Heart left ventricle (tissue), 16 donors: ENCODE measurements around the gene PEX10. TPM values are rescaled to one million over a fixed set of nuclear protein-coding genes. Genes with fewer than 3 reads are reported as not detected.

Source experiments
- ATAC-seq, 4 donors: fragments of 200-7000 bp; cut with Tn5 transposase; one replicate each; pipeline ENCODE4 v1.9.1; 2020 to 2022; ENCODE audit warnings: moderate library complexity in 4 of 4, mild to moderate bottlenecking in 3 of 4, moderate number of reproducible peaks in 1 of 4
- DNase-seq, 5 donors: peaks; one replicate each; pipeline ENCODE4 v3.0.0-alpha.2; 2020
- H3K27ac ChIP-seq, 12 donors: fragments of 200-600 bp; sonication (generic) in 4 of 12; one replicate each; pipeline versions ENCODE4 v1.5.0 to v1.8.0; 2016 to 2022; ENCODE audit warnings: mild to moderate bottlenecking in 2 of 12
- H3K27me3 ChIP-seq, 9 donors: fragments of 200-600 bp; sonication (generic) in 2 of 9; one replicate each; pipeline versions ENCODE4 v1.5.1 to v1.8.0; 2016 to 2022; ENCODE audit warnings: mild to moderate bottlenecking in 3 of 9
- H3K36me3 ChIP-seq, 9 donors: fragments of 200-600 bp; sonication (generic) in 2 of 9; one replicate each; pipeline versions ENCODE4 v1.5.0 to v1.8.0; 2018 to 2022; ENCODE audit warnings: mild to moderate bottlenecking in 2 of 9
- H3K4me1 ChIP-seq, 12 donors: fragments of 200-600 bp; sonication (generic) in 4 of 12; one replicate each; pipeline versions ENCODE4 v1.5.0 to v1.8.0; 2016 to 2022; ENCODE audit warnings: mild to moderate bottlenecking in 3 of 12
- H3K4me3 ChIP-seq, 12 donors: fragments of 200-600 bp; sonication (generic) in 4 of 12; one replicate each; pipeline versions ENCODE4 v1.5.0 to v1.8.0; 2017 to 2022; ENCODE audit warnings: mild to moderate bottlenecking in 9 of 12, moderate library complexity in 4 of 12
- H3K9me3 ChIP-seq, 12 donors: fragments of 200-600 bp; sonication (generic) in 4 of 12; one replicate each; pipeline versions ENCODE4 v1.5.0 to v1.8.0; 2016 to 2022; ENCODE audit warnings: mild to moderate bottlenecking in 1 of 12
- POLR2A ChIP-seq, 2 donors: fragments of 450-650 bp; IDR thresholded peaks; one replicate each; pipeline ENCODE4 v1.6.1; 2017; ENCODE audit warnings: antibody characterized with exemption in 2 of 2, mild to moderate bottlenecking in 2 of 2, moderate library complexity in 2 of 2
- WGBS, 4 donors: extraction: QIAGEN DNeasy Blood & Tissue Kit in 2 of 4; methylation state at CpG; one replicate each; pipeline versions ENCODE4 v1.1.5 to v1.1.7; 2013 to 2018; 5-methylcytosine and 5-hydroxymethylcytosine counted together
- intact Hi-C, 10 donors: fragments of 100-400 bp; cut with DNase I; formaldehyde crosslinking; loops; one replicate each; pipeline versions ENCODE4 v1.11.1 to v1.14.2; 2022
- polyA plus RNA-seq, 2 donors: library from polyadenylated mRNA; stranded (reverse); fragments of 200-250 nt; gene quantifications; one replicate each; pipeline ENCODE4 v1.2.3, GENCODE V29; 2013
- total RNA-seq, 9 donors: library from RNA; depleted of rRNA in 2 of 9; stranded (reverse); fragments of >200 nt in 2 of 9; fragmentation: NEBNext Ultra II Directional in 3 of 9; extraction: Animal tissue kit (Norgen Biotek cat#: 25700) in 3 of 9; gene quantifications; one replicate each; pipeline versions ENCODE4 v1.1.0 to v1.2.4, GENCODE V29; 2016 to 2023
- TF ChIP-seq, protein P1 (sequence below), 12 donors: fragments of 200-600 bp; sonication (generic) in 4 of 12; IDR thresholded peaks; one replicate each; pipeline versions ENCODE4 v1.5.0 to v1.8.0; 2018 to 2022; ENCODE audit warnings: antibody characterized with exemption in 12 of 12, mild to moderate bottlenecking in 5 of 12
- donor health status: ischemic (EF 13 %, LVEDD 7.1; RV severe dilation, severe dysfunction).
- donor health status: healthy with polysubstance abuse.
- donor health status: DM: no; HTN: yes; CAD: no.
- donor health status: DM: no; HTN: no; CAD: no.
- donor health status: ischemic (EF 25% LVEDD 6.9; RV normal size, moderate dysfunction).
- donor health status: ischemic (EF 25% LVEDD 5.7; RV mildly dilated, moderate dysfunction).
- donor health status: healthy.
- donor health status: DM: yes; HTN: yes; CAD: no.
- donor health status: ischemic (EF 35%, LVEDD 5.7; RV mildly dilated, moderate dysfunction).
- donor health status: nonischemic (EF 11% LVEDD 7.7; RV severe dilation, severe dysfunction).
- donor health status: DM: yes; HTN: yes; CAD: no.
- donor health status: PGD.
- donor health status: ischemic (EF 29% LVEDD 5.4; RV normal size, mild dysfunction).
- donor health status: nonischemic (EF 23%, LVEDD 6.1; RV moderate dilation, normal function).

PEX10 gene
- total and polyA plus RNA-seq, 11 donors, result 14.7 to 26.5 (median 18.6) TPM

DNA sequence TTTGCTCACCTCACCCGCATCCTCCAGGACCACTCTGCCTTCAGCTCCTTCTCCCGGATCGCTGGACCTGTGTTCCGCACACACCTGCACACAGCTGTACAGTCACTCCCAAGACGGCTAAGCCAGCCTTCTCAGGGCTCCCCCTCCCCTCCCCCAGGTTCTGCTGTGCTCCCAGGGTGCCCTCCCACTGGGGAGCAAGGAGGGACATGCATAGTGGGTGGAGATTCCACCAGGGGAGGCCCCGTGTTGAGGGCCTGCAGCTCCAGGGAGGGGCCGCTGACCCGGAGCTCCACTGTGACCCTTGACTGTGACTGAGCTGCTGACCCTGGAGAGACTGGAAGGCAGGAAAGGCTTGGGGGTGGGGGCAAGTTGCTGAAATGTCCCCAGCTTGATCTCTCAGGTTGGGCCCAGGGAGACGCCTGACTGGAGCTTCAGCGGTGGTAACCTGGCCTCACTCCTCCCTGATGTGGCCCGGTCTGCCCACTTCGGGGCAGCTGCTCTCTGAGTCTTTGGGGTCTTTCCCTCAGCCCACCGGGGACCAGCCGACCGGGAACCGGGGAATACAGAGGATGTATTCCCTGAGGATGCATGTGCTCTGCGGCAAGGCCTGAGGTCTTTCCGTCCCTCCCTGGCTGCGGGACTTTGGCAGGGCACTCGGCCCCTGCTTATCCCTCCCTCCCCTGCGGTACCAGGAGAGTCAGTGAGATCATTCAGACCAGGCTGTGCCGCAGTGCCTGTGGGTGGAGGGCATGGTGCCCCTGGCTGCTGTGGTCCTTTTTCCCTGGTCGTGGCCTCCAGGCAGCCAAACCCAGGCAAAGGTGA, 35.1 kb upstream of the PEX10 start:
- Histone ChIP-seq H3K27me3 (peaks cover 34 to 79% (median 46%) of the 10 kb centered on the region in 9 donors), H3K9me3 (no peaks in the 10 kb centered on the region), H3K4me1 (peaks cover 0 to 10% (median 0%) of the 10 kb centered on the region in 12 donors), H3K36me3 (no peaks in the 10 kb centered on the region), H3K4me3 (no peak overlapping the region), H3K27ac (no peak overlapping the region)
- no peak for TF ChIP-seq POLR2A (IDR thresholded peaks at IDR 0.05)
- TF ChIP-seq, protein P1, sequence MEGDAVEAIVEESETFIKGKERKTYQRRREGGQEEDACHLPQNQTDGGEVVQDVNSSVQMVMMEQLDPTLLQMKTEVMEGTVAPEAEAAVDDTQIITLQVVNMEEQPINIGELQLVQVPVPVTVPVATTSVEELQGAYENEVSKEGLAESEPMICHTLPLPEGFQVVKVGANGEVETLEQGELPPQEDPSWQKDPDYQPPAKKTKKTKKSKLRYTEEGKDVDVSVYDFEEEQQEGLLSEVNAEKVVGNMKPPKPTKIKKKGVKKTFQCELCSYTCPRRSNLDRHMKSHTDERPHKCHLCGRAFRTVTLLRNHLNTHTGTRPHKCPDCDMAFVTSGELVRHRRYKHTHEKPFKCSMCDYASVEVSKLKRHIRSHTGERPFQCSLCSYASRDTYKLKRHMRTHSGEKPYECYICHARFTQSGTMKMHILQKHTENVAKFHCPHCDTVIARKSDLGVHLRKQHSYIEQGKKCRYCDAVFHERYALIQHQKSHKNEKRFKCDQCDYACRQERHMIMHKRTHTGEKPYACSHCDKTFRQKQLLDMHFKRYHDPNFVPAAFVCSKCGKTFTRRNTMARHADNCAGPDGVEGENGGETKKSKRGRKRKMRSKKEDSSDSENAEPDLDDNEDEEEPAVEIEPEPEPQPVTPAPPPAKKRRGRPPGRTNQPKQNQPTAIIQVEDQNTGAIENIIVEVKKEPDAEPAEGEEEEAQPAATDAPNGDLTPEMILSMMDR (IDR thresholded peaks at IDR 0.05), result no peak
- DNase-seq (no peak), ATAC-seq (no peak)
- intact Hi-C loops, result no loop called here
- 50 to 69% (median 60%) methylated on average over 11 to 23 of the region's 23 CpGs for WGBS, 4 donors

DNA sequence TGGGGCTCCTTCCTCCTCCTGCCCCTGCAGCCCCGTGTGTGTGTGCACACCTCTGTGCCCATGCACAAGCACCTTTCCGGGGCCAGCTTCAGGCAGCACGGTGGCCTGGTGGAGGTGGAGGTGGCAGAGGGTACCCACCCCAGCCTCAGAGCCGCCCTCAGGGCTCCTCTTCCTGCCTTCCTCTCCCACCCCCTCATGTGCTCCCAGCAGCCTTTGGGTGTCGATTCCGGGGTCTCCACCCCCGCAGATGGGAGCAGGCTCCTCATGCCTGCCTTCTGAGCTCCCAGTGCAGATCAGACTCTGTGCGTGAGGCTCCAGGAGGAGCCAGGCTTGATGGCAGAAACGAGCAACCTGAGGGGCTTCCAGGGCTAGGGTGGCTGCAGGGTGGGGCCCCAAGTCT, 34.5 kb upstream of the PEX10 start:
- Histone ChIP-seq H3K36me3 (no peaks in the 10 kb centered on the region), H3K9me3 (no peaks in the 10 kb centered on the region), H3K4me3 (no peak overlapping the region), H3K27ac (no peak overlapping the region), H3K4me1 (peaks cover 0 to 10% (median 0%) of the 10 kb centered on the region in 12 donors), H3K27me3 (peaks cover 30 to 79% (median 48%) of the 10 kb centered on the region in 9 donors)
- ATAC-seq (no peak), DNase-seq (no peak)
- TF ChIP-seq, protein P1 (IDR thresholded peaks at IDR 0.05), result no peak
- TF ChIP-seq POLR2A (IDR thresholded peaks at IDR 0.05), result no peak
- intact Hi-C loops, result no loop called here
- 20 to 50% (median 40%) methylated on average over 1 to 9 of the region's 9 CpGs for WGBS, 4 donors

DNA sequence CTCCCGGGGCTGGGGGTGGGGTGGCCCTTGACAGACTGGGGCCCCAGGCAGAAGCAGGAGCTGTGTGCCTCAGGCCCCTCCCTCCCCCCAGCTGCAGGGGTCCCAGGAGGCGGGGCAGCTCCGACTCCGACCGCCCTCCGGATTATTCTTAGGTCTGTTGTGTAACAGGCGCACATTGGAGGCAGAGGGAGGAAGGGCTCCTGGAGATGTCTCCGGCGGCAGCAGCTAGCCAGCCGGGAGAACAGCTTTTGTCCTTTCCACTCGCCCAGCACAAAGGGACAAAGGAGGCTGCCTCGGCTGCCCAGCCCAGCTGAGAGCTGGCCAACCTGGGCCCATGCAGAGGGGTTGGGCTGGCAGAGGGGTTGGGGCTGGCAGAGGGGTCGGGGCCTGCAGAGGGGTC, 34.0 kb upstream of the PEX10 start:
- no peaks in the 10 kb centered on the region for H3K9me3 ChIP-seq
- H3K36me3 ChIP-seq, result no peaks in the 10 kb centered on the region
- WGBS, 4 donors, result 19 to 22% (median 21%) methylated on average over 10 to 13 of the region's 13 CpGs
- peaks cover 32 to 79% (median 49%) of the 10 kb centered on the region in 9 donors for H3K27me3 ChIP-seq
- ATAC-seq (no peak), DNase-seq (no peak)
- TF ChIP-seq, protein P1 (IDR thresholded peaks at IDR 0.05), result no peak
- no peak for TF ChIP-seq POLR2A (IDR thresholded peaks at IDR 0.05)
- no peak overlapping the region for H3K4me3 ChIP-seq
- H3K27ac ChIP-seq, result no peak overlapping the region
- intact Hi-C loops, result no loop called here
- peaks cover 0 to 10% (median 0%) of the 10 kb centered on the region in 12 donors for H3K4me1 ChIP-seq

DNA sequence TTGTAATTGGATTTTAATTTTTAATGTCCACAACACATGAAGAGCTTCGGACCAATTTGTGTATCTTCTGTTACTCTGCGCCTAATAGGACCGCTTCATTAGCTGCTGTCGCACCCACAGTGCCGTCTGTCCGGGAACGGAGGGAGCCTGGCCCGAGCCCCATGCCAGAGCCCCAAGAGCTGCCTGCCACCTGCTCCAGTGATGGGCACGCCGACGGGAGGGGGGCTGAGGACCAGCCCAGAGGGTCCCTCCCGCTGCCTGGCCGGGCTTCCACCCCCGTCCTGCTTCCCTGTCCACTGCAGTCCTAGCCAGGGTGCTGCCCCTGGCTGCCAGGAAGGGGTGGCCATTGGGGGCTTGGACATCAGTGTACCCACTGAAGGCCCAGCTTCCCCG, 33.5 kb upstream of the PEX10 start:
- no peak for TF ChIP-seq POLR2A (IDR thresholded peaks at IDR 0.05)
- TF ChIP-seq, protein P1 (IDR thresholded peaks at IDR 0.05), result no peak
- peaks cover 34 to 79% (median 45%) of the 10 kb centered on the region in 9 donors for H3K27me3 ChIP-seq
- 70 to 83% (median 78%) methylated on average over 12 to 15 of the region's 15 CpGs for WGBS, 4 donors

More for the DNA sequence above, 33.5 kb upstream of the PEX10 start:
- DNase-seq, result no peak
- no peak for ATAC-seq
- intact Hi-C loops, result no loop called here
- Histone ChIP-seq H3K27ac (no peak overlapping the region), H3K4me1 (peaks cover 0 to 10% (median 0%) of the 10 kb centered on the region in 12 donors), H3K4me3 (no peak overlapping the region), H3K36me3 (no peaks in the 10 kb centered on the region), H3K9me3 (no peaks in the 10 kb centered on the region)
